ENCODE measurements around the gene PAIP2B.
A peak's percentile ranks its signal among the peaks of the same experiment; 100 is the strongest.

Gene PAIP2B

GRCh38 chr2:71226965-71227560, at the start of gene PAIP2B:
PAIP2B (minus strand) TSS chr2:71227103; CDS start chr2:71202589, 24,514 bp downstream.
- Histone ChIP-seq H3K4me1 (ENCODE audit: control insufficient read depth in 2 of 2, insufficient read depth in 2 of 2, low read length in 2 of 2) (peaks cover 3 to 7% of the 10 kb centered on the region in 2 donors), H3K4me3 (ENCODE audit: low read length in 2 of 2) (peak within 1 kb of the TSS; percentile 86 to 92), H3K27me3 (ENCODE audit: control insufficient read depth in 2 of 2, insufficient read depth in 2 of 2, low read length in 2 of 2) (no peaks in the 10 kb centered on the region), H3K9ac (ENCODE audit: low read depth in 1 of 2, low read length in 2 of 2) (peak within 1 kb of the TSS; percentile 74 to 86), H3K9me3 (ENCODE audit: control insufficient read depth in 2 of 2, low read length in 2 of 2) (no peaks in the 10 kb centered on the region), H3K36me3 (ENCODE audit: control insufficient read depth in 2 of 2, insufficient read depth in 2 of 2, low read length in 2 of 2) (no peaks in the 10 kb centered on the region), H3K27ac (ENCODE audit: low read depth in 2 of 2, low read length in 2 of 2) (peak within 1 kb of the TSS; percentile 73 to 85)

GRCh38 chr2:71275939-71276310, 49.0 kb upstream of the PAIP2B start:
- peaks cover 0 to 10% of the 10 kb centered on the region in 2 donors for H3K27me3 ChIP-seq (ENCODE audit: control insufficient read depth in 2 of 2, insufficient read depth in 2 of 2, low read length in 2 of 2)
- H3K9ac ChIP-seq (ENCODE audit: low read depth in 1 of 2, low read length in 2 of 2): no peak overlapping the region
- no peaks in the 10 kb centered on the region for H3K9me3 ChIP-seq (ENCODE audit: control insufficient read depth in 2 of 2, low read length in 2 of 2)
- peaks cover 15 to 18% of the 10 kb centered on the region in 2 donors for H3K4me1 ChIP-seq (ENCODE audit: control insufficient read depth in 2 of 2, insufficient read depth in 2 of 2, low read length in 2 of 2)
- H3K27ac ChIP-seq (ENCODE audit: low read depth in 2 of 2, low read length in 2 of 2): no peak overlapping the region
- peak overlapping the region; percentile 33 to 59 for H3K4me3 ChIP-seq (ENCODE audit: low read length in 2 of 2)
- no peaks in the 10 kb centered on the region for H3K36me3 ChIP-seq (ENCODE audit: control insufficient read depth in 2 of 2, insufficient read depth in 2 of 2, low read length in 2 of 2)

GRCh38 chr2:71269511-71270090, 42.7 kb upstream of the PAIP2B start:
- Histone ChIP-seq H3K4me3 (ENCODE audit: low read length in 2 of 2) (no peak overlapping the region), H3K4me1 (ENCODE audit: control insufficient read depth in 2 of 2, insufficient read depth in 2 of 2, low read length in 2 of 2) (no peaks in the 10 kb centered on the region), H3K27me3 (ENCODE audit: control insufficient read depth in 2 of 2, insufficient read depth in 2 of 2, low read length in 2 of 2) (no peaks in the 10 kb centered on the region), H3K9ac (ENCODE audit: low read depth in 1 of 2, low read length in 2 of 2) (no peak overlapping the region), H3K9me3 (ENCODE audit: control insufficient read depth in 2 of 2, low read length in 2 of 2) (no peaks in the 10 kb centered on the region), H3K27ac (ENCODE audit: low read depth in 2 of 2, low read length in 2 of 2) (no peak overlapping the region), H3K36me3 (ENCODE audit: control insufficient read depth in 2 of 2, insufficient read depth in 2 of 2, low read length in 2 of 2) (no peaks in the 10 kb centered on the region)

- Histone ChIP-seq H3K4me1 (ENCODE audit: control insufficient read depth in 2 of 2, insufficient read depth in 2 of 2, low read length in 2 of 2) (no peaks in the 10 kb centered on the region), H3K9ac (ENCODE audit: low read depth in 1 of 2, low read length in 2 of 2) (no peak overlapping the region), H3K27ac (ENCODE audit: low read depth in 2 of 2, low read length in 2 of 2) (no peak overlapping the region), H3K36me3 (ENCODE audit: control insufficient read depth in 2 of 2, insufficient read depth in 2 of 2, low read length in 2 of 2) (no peaks in the 10 kb centered on the region), H3K4me3 (ENCODE audit: low read length in 2 of 2) (no peak overlapping the region), H3K9me3 (ENCODE audit: control insufficient read depth in 2 of 2, low read length in 2 of 2) (no peaks in the 10 kb centered on the region), H3K27me3 (ENCODE audit: control insufficient read depth in 2 of 2, insufficient read depth in 2 of 2, low read length in 2 of 2) (no peaks in the 10 kb centered on the region)
Measured at GRCh38 chr2:71263386-71263785, 36.5 kb upstream of the PAIP2B start.

GRCh38 chr2:71261534-71261933, 34.6 kb upstream of the PAIP2B start:
- Histone ChIP-seq H3K27me3 (ENCODE audit: control insufficient read depth in 2 of 2, insufficient read depth in 2 of 2, low read length in 2 of 2) (no peaks in the 10 kb centered on the region), H3K9me3 (ENCODE audit: control insufficient read depth in 2 of 2, low read length in 2 of 2) (no peaks in the 10 kb centered on the region), H3K4me1 (ENCODE audit: control insufficient read depth in 2 of 2, insufficient read depth in 2 of 2, low read length in 2 of 2) (no peaks in the 10 kb centered on the region), H3K9ac (ENCODE audit: low read depth in 1 of 2, low read length in 2 of 2) (no peak overlapping the region), H3K27ac (ENCODE audit: low read depth in 2 of 2, low read length in 2 of 2) (no peak overlapping the region), H3K36me3 (ENCODE audit: control insufficient read depth in 2 of 2, insufficient read depth in 2 of 2, low read length in 2 of 2) (no peaks in the 10 kb centered on the region), H3K4me3 (ENCODE audit: low read length in 2 of 2) (no peak overlapping the region)

GRCh38 chr2:71256421-71256820, 29.5 kb upstream of the PAIP2B start:
- Histone ChIP-seq H3K36me3 (ENCODE audit: control insufficient read depth in 2 of 2, insufficient read depth in 2 of 2, low read length in 2 of 2) (no peaks in the 10 kb centered on the region), H3K27ac (ENCODE audit: low read depth in 2 of 2, low read length in 2 of 2) (no peak overlapping the region)

GRCh38 chr2:71254776-71255175, 27.9 kb upstream of the PAIP2B start:
- Histone ChIP-seq H3K9me3 (ENCODE audit: control insufficient read depth in 2 of 2, low read length in 2 of 2) (no peaks in the 10 kb centered on the region), H3K27ac (ENCODE audit: low read depth in 2 of 2, low read length in 2 of 2) (no peak overlapping the region), H3K27me3 (ENCODE audit: control insufficient read depth in 2 of 2, insufficient read depth in 2 of 2, low read length in 2 of 2) (no peaks in the 10 kb centered on the region), H3K9ac (ENCODE audit: low read depth in 1 of 2, low read length in 2 of 2) (no peak overlapping the region), H3K4me3 (ENCODE audit: low read length in 2 of 2) (no peak overlapping the region), H3K4me1 (ENCODE audit: control insufficient read depth in 2 of 2, insufficient read depth in 2 of 2, low read length in 2 of 2) (no peaks in the 10 kb centered on the region), H3K36me3 (ENCODE audit: control insufficient read depth in 2 of 2, insufficient read depth in 2 of 2, low read length in 2 of 2) (no peaks in the 10 kb centered on the region)

More at GRCh38 chr2:71256421-71256820, 29.5 kb upstream of the PAIP2B start:
- Histone ChIP-seq H3K4me3 (ENCODE audit: low read length in 2 of 2) (no peak overlapping the region), H3K9ac (ENCODE audit: low read depth in 1 of 2, low read length in 2 of 2) (no peak overlapping the region), H3K9me3 (ENCODE audit: control insufficient read depth in 2 of 2, low read length in 2 of 2) (no peaks in the 10 kb centered on the region), H3K4me1 (ENCODE audit: control insufficient read depth in 2 of 2, insufficient read depth in 2 of 2, low read length in 2 of 2) (no peaks in the 10 kb centered on the region), H3K27me3 (ENCODE audit: control insufficient read depth in 2 of 2, insufficient read depth in 2 of 2, low read length in 2 of 2) (no peaks in the 10 kb centered on the region)

- Histone ChIP-seq H3K4me3 (ENCODE audit: low read length in 2 of 2) (no peak overlapping the region), H3K27me3 (ENCODE audit: control insufficient read depth in 2 of 2, insufficient read depth in 2 of 2, low read length in 2 of 2) (no peaks in the 10 kb centered on the region), H3K9me3 (ENCODE audit: control insufficient read depth in 2 of 2, low read length in 2 of 2) (no peaks in the 10 kb centered on the region), H3K27ac (ENCODE audit: low read depth in 2 of 2, low read length in 2 of 2) (no peak overlapping the region), H3K9ac (ENCODE audit: low read depth in 1 of 2, low read length in 2 of 2) (no peak overlapping the region), H3K4me1 (ENCODE audit: control insufficient read depth in 2 of 2, insufficient read depth in 2 of 2, low read length in 2 of 2) (no peaks in the 10 kb centered on the region), H3K36me3 (ENCODE audit: control insufficient read depth in 2 of 2, insufficient read depth in 2 of 2, low read length in 2 of 2) (no peaks in the 10 kb centered on the region)
Measured at GRCh38 chr2:71254078-71254477, 27.2 kb upstream of the PAIP2B start.

GRCh38 chr2:71253476-71253875, 26.6 kb upstream of the PAIP2B start:
- Histone ChIP-seq H3K4me1 (ENCODE audit: control insufficient read depth in 2 of 2, insufficient read depth in 2 of 2, low read length in 2 of 2) (no peaks in the 10 kb centered on the region), H3K27ac (ENCODE audit: low read depth in 2 of 2, low read length in 2 of 2) (no peak overlapping the region), H3K27me3 (ENCODE audit: control insufficient read depth in 2 of 2, insufficient read depth in 2 of 2, low read length in 2 of 2) (no peaks in the 10 kb centered on the region), H3K9ac (ENCODE audit: low read depth in 1 of 2, low read length in 2 of 2) (no peak overlapping the region), H3K9me3 (ENCODE audit: control insufficient read depth in 2 of 2, low read length in 2 of 2) (no peaks in the 10 kb centered on the region), H3K4me3 (ENCODE audit: low read length in 2 of 2) (no peak overlapping the region), H3K36me3 (ENCODE audit: control insufficient read depth in 2 of 2, insufficient read depth in 2 of 2, low read length in 2 of 2) (no peaks in the 10 kb centered on the region)

- Histone ChIP-seq H3K9ac (ENCODE audit: low read depth in 1 of 2, low read length in 2 of 2) (no peak overlapping the region), H3K27me3 (ENCODE audit: control insufficient read depth in 2 of 2, insufficient read depth in 2 of 2, low read length in 2 of 2) (no peaks in the 10 kb centered on the region), H3K4me1 (ENCODE audit: control insufficient read depth in 2 of 2, insufficient read depth in 2 of 2, low read length in 2 of 2) (no peaks in the 10 kb centered on the region), H3K36me3 (ENCODE audit: control insufficient read depth in 2 of 2, insufficient read depth in 2 of 2, low read length in 2 of 2) (no peaks in the 10 kb centered on the region), H3K9me3 (ENCODE audit: control insufficient read depth in 2 of 2, low read length in 2 of 2) (no peaks in the 10 kb centered on the region), H3K4me3 (ENCODE audit: low read length in 2 of 2) (no peak overlapping the region), H3K27ac (ENCODE audit: low read depth in 2 of 2, low read length in 2 of 2) (no peak overlapping the region)
Measured at GRCh38 chr2:71252862-71253261, 26.0 kb upstream of the PAIP2B start.
